Head of caudate nucleus (tissue), 42 donors: ENCODE measurements around the gene PLA2G4A.
A peak's percentile ranks its signal among the peaks of the same experiment; 100 is the strongest.

Experiments used
- DNase-seq, 42 donors: peaks; one replicate each; pipeline versions ENCODE4 v3.0.0 to v3.0.0-alpha.2; 2020 to 2021; ENCODE audit warnings: mixed read lengths in 7 of 42
- intact Hi-C: fragments of 100-400 bp; cut with DNase I; formaldehyde crosslinking; loops from one replicate; pipeline ENCODE4 v1.15.0; 2022

Gene PLA2G4A

DNA sequence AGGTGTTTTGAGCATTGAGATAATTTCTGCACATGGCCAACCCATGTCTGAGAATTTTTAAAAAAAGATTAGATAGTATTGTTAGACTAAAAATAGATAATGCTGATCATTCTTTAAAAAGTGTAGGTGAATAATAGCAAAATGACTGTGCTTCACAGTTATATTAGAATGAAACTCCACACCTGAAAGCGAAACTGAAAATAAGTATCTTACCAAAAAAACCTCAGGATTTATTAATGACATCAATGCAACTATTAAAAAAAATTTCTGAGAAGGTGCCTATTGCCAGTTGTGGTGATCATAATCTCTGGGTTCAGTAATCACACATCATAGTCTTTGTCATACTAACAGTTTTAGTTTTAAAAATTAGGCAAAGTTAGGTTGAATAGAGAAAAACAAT lies 36.5 kb downstream of the PLA2G4A start:
- DNase-seq: no peak
- intact Hi-C loops: no loop called here

DNA sequence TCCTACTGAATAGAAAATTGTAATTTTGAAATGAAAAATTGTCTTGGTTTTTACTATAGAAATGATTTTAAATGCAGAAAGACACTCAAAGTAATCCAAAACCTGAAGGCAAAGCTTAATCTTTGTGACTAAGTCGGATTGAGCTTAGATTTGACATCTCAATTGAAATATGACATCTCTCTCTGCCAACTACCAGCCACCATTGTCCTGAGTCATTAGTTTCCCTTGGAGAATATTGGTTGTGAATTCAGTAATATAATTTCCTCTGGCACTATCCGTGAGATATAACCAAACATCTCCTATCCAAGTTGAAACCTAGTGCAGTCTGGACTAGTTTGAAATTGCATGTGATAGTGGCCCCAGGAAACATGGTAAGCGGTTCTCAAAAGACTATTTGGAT lies 37.1 kb downstream of the PLA2G4A start:
- DNase-seq: no peak
- intact Hi-C loops: no loop called here

DNA sequence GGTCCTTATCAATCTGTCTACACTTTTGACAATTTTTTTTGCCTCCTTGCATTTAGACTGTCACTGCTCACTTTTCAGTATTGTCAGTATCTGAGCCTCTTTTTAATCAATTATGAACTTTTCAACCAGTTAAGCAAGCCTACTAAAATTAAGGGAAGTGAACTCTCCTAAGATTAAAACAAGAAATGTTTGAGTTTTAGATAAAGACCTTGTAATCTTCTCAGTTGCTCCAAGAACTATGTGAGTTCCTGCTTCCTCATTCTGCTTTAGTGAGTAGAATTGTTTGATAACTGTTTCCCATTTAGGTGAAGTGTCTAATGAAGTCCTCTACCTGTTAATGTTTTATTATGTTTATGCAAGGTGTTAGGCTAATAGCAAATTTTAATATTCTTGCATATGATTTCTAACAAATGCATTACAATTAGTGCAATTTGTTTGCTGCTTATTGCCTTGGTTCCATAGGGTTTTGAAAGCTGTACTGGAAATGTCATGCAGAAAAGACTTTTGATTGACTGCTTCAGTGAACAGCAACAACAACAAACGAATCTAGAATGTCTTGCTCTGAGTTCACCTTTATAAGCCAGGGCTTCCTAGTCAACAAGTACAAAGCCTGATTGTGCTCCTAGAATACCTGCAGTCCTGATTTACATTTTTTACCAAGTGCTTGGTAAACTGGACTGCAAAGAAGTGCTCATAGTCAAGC lies 40.9 kb downstream of the PLA2G4A start:
- intact Hi-C loops: no loop called here
- DNase-seq: no peak

- intact Hi-C loops: no loop called here
- DNase-seq: no peak
Measured at GRCh38 chr1:186871784-186872183, 43.0 kb downstream of the PLA2G4A start.

DNA sequence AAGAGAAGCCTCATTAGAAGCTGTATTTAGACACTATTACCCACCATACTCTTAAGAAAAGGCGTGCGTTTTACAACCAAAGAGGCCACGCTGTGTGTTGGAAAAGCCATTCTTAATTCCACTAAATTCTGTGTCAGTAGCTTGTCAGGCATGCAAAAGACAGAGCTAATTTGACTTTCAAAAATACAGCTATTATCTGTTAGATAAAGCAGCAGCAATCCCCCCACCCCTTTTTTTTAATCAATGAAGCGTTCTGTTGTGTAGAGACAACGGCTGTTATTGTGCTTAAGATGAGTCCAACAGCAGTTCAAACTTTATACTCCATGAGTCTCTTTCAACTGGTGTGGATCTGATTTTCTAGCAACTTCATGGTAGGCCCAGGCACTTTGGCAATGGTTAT lies 43.5 kb downstream of the PLA2G4A start:
- intact Hi-C loops: no loop called here
- no peak for DNase-seq

DNA sequence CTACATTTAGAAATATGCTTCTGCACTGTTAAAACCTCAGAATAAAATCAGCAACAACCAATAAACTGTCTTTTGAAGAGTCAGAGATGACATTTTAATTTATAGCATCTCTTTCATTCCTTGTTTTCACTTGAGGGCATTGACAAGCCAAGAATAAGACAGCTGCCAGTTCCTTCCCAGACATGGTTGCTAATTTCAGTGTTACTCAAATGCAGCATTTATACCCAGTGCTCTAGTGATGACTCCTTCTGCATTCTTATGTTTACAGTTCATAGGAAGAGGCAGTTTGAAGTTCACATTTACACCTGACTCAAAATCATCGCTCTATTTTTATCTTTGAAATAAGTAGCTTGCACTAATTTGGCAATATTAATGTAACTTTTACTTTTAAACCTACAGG lies 44.9 kb downstream of the PLA2G4A start:
- DNase-seq: no peak
- intact Hi-C loops: no loop called here

GRCh38 chr1:186875896-186876835 lies 47.4 kb downstream of the PLA2G4A start:
- DNase-seq: peak in 1 of 42 donors; percentile 5
- intact Hi-C loops: no loop called here

DNA sequence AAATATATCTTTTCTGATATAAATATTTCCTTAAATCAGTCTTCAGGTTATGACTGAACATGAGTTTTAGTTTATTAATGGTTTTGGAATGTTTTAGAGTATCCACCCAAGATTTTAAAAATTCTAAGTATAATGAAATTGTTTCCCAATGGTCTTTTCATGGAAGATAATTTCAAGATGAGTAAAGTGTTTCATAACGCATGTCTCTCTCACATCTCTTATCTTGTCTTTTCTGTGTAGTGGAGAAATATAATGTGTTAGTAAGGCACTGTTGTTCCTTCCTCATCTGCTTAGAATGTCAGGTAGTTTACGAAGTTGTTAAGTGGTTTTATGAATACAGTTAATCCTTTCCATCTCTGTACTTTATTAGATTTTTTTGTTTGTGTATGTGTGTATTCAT lies 49.6 kb downstream of the PLA2G4A start:
- DNase-seq: no peak
- intact Hi-C loops: no loop called here

DNA sequence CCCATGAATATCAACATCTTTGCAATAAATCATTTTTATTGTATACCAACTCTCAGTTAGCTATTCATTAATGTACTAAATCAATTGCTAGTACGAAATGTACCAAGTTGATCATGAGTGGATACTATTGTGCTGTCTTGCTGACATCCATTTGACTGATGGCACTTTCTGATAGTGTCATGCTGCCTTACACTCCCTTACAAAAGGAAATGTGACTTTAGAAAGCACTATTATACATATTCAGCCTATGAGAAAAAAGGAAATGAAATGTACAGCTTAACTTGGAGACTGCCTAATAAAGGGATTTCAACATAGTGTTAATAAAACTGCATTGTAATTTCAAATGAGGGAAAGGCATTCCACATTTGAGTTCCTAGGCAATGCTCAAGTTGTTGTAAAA lies 52.2 kb downstream of the PLA2G4A start:
- no peak for DNase-seq
- intact Hi-C loops: no loop called here

- intact Hi-C loops: no loop called here
- DNase-seq: no peak
Measured at GRCh38 chr1:186882372-186883134, 53.8 kb downstream of the PLA2G4A start.

- intact Hi-C loops: no loop called here
- no peak for DNase-seq
Measured at GRCh38 chr1:186884251-186884650, 55.5 kb downstream of the PLA2G4A start.

GRCh38 chr1:186887203-186887602 lies 58.5 kb downstream of the PLA2G4A start:
- no peak for DNase-seq
- intact Hi-C loops: no loop called here

DNA sequence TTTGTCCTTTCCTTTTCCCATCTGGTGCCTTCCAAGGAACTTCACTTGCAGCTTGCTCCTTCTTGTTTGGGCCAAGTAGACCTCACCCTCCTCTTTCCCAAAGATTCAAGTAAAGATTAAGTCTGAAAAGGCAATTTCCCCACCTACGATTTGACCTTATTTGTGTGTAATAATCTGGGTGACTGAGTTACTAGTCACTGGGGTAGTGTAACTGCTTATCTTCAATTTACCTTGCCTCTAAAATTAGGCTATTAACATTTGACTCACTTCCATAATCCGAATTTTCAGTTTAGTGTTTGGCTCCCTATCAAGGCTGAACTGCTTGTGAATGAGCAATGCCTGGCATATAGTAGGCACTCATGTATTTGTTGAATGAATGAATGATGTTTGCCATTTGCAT lies 59.6 kb downstream of the PLA2G4A start:
- intact Hi-C loops: no loop called here
- no peak for DNase-seq

DNA sequence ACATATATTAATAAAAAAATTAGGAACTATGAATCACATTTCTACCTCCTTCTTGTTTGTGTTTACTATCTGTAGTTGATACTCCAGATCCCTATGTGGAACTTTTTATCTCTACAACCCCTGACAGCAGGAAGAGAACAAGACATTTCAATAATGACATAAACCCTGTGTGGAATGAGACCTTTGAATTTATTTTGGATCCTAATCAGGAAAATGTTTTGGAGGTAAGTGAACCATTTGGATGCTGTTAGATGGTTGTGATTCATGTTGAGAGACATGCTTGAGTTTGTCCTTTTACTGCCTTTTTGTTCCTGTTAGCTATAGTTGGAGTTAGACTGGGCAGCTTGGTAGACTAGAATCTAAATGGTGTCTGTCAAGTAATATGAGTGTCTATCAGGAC lies 64.2 kb downstream of the PLA2G4A start:
- no peak for DNase-seq
- intact Hi-C loops: no loop called here

GRCh38 chr1:186894415-186894814 lies 65.7 kb downstream of the PLA2G4A start:
- no peak for DNase-seq
- intact Hi-C loops: no loop called here

- intact Hi-C loops: no loop called here
- DNase-seq: no peak
Measured at GRCh38 chr1:186896211-186896610, 67.5 kb downstream of the PLA2G4A start.

GRCh38 chr1:186897008-186897407 lies 68.3 kb downstream of the PLA2G4A start:
- DNase-seq: no peak
- intact Hi-C loops: no loop called here

DNA sequence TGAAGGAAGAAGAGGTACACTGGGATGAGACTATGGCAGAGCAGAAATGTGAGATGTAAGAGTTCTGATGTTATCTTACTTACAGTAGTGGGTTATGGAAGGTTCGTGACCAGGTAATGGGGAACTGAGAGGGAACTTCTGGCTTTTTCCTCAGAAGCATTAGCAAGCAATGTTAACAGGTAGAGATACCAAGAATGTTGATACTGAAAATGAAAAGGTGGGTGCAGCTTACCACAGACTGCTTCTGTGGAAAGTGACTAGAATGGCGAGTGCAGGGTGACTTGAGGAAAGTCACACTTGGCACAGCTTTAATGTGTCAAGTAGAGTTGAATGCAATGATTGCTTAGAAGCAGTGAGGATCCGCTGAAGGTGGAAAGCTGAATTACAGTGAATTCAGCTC lies 70.8 kb downstream of the PLA2G4A start:
- intact Hi-C loops: no loop called here
- no peak for DNase-seq

DNA sequence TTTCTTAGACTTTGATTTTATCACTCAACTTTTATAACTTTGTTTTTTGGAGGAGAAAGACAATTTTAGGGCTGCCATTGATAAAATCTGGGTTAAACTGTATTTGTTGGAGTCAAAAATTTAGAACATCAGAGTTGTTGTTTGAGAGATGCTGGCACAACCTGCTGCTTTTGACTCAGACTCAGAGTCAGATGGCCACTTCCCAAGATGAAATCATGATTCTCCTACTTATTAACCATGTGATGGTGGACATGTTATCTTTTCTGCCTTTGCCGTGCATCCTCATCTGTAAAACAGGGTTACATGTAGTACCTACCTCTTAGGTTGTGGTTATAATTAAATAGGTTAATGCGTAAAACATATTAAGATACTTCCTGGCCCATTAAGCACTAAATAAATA lies 71.2 kb downstream of the PLA2G4A start:
- no peak for DNase-seq
- intact Hi-C loops: no loop called here
